ENCODE measurements around the gene AASDH. TPM values are rescaled to one million over a fixed set of nuclear protein-coding genes. Genes with fewer than 3 reads are reported as not detected.

The AASDH gene
- total RNA-seq, 1 donor from 2014 or later, result 14.6 TPM

- DNase-seq (no peak), ATAC-seq (no peak)
- H3K4me1 ChIP-seq, result no peaks in the 10 kb centered on the region
- no peaks in the 10 kb centered on the region for H3K9me3 ChIP-seq
- no peak overlapping the region for H3K27ac ChIP-seq
- intact Hi-C loops (cut with DNase I), result no loop called here
- no peaks in the 10 kb centered on the region for H3K36me3 ChIP-seq
- TF ChIP-seq CTCF (IDR thresholded peaks at IDR 0.05), result no peak
- H3K27me3 ChIP-seq, result no peaks in the 10 kb centered on the region
- no peak overlapping the region for H3K4me3 ChIP-seq
These were observed 72.2 kb downstream of the AASDH start for GRCh38 chr4:56315041-56315440.

- no peak for TF ChIP-seq CTCF (IDR thresholded peaks at IDR 0.05)
- Histone ChIP-seq H3K4me1 (no peaks in the 10 kb centered on the region), H3K27me3 (no peaks in the 10 kb centered on the region), H3K36me3 (no peaks in the 10 kb centered on the region), H3K9me3 (no peaks in the 10 kb centered on the region), H3K4me3 (no peak overlapping the region), H3K27ac (no peak overlapping the region)
- intact Hi-C loops (cut with DNase I), result no loop called here
- ATAC-seq (peak; percentile 6), DNase-seq (no peak)
These were observed 72.9 kb downstream of the AASDH start for GRCh38 chr4:56314207-56314915.

GRCh38 chr4:56313132-56313531, 74.2 kb downstream of the AASDH start:
- ATAC-seq (no peak), DNase-seq (no peak)
- no peak overlapping the region for H3K4me3 ChIP-seq
- no peaks in the 10 kb centered on the region for H3K9me3 ChIP-seq
- H3K36me3 ChIP-seq, result no peaks in the 10 kb centered on the region
- H3K27ac ChIP-seq, result no peak overlapping the region
- H3K27me3 ChIP-seq, result no peaks in the 10 kb centered on the region
- no peak for TF ChIP-seq CTCF (IDR thresholded peaks at IDR 0.05)
- H3K4me1 ChIP-seq, result no peaks in the 10 kb centered on the region
- intact Hi-C loops (cut with DNase I), result no loop called here

GRCh38 chr4:56311299-56311975, 75.9 kb downstream of the AASDH start:
- no peaks in the 10 kb centered on the region for H3K27me3 ChIP-seq
- no peaks in the 10 kb centered on the region for H3K36me3 ChIP-seq
- TF ChIP-seq CTCF (IDR thresholded peaks at IDR 0.05), result no peak
- no peaks in the 10 kb centered on the region for H3K9me3 ChIP-seq
- H3K27ac ChIP-seq, result no peak overlapping the region
- no peak for DNase-seq
- H3K4me3 ChIP-seq, result no peak overlapping the region
- no peaks in the 10 kb centered on the region for H3K4me1 ChIP-seq
- intact Hi-C loops (cut with DNase I), result no loop called here
- ATAC-seq, result no peak

GRCh38 chr4:56310401-56311125, 76.7 kb downstream of the AASDH start:
- intact Hi-C loops (cut with DNase I), result no loop called here
- DNase-seq (no peak), ATAC-seq (no peak)
- H3K27me3 ChIP-seq, result no peaks in the 10 kb centered on the region
- H3K4me1 ChIP-seq, result no peaks in the 10 kb centered on the region
- H3K4me3 ChIP-seq, result no peak overlapping the region
- no peak for TF ChIP-seq CTCF (IDR thresholded peaks at IDR 0.05)
- H3K27ac ChIP-seq, result no peak overlapping the region
- H3K36me3 ChIP-seq, result no peaks in the 10 kb centered on the region
- no peaks in the 10 kb centered on the region for H3K9me3 ChIP-seq
